HEK293T (cell line): Measurements from ENCODE around the gene CCNK.

ENCODE experiments used
- FOXA1 ChIP-seq: fragments of 450-650 bp; IDR thresholded peaks from 2 replicates; pipeline ENCODE4 v1.6.1; 2016; ENCODE audit warnings: mild to moderate bottlenecking
- FOXK2 ChIP-seq: fragments of 450-650 bp; IDR thresholded peaks from 2 replicates; pipeline ENCODE4 v1.6.1; 2016; ENCODE audit warnings: mild to moderate bottlenecking
- FOXM1 ChIP-seq: fragments of 450-650 bp; IDR thresholded peaks from 2 replicates; pipeline ENCODE4 v1.6.1; 2017; ENCODE audit warnings: mild to moderate bottlenecking, borderline replicate concordance
- LEF1 ChIP-seq: fragments of 450-650 bp; IDR thresholded peaks from 2 replicates; pipeline ENCODE4 v1.6.1; 2017; ENCODE audit warnings: mild to moderate bottlenecking, borderline replicate concordance
- SP1 ChIP-seq: fragments of 450-650 bp; IDR thresholded peaks from 2 replicates; pipeline ENCODE4 v1.6.1; 2017
- ZNF384 ChIP-seq: fragments of 450-650 bp; IDR thresholded peaks from 2 replicates; pipeline ENCODE4 v1.6.1; 2016

GRCh38 chr14:99497894-99498293, 16.7 kb downstream of the CCNK start:
- no peak for TF ChIP-seq LEF1
- no peak for TF ChIP-seq FOXA1
- no peak for TF ChIP-seq FOXK2
- no peak for TF ChIP-seq FOXM1
- no peak for TF ChIP-seq ZNF384
- TF ChIP-seq SP1 = no peak
